C4-2B (cell line): ENCODE measurements around the gene GSX1.

ENCODE experiments used
- H3K27ac ChIP-seq: fragments of 450-650 bp; 2 replicates; pipeline ENCODE4 v1.5.1; 2017
- CTCF ChIP-seq: fragments of 450-650 bp; conservative IDR thresholded peaks from 2 replicates; pipeline ENCODE4 v1.5.1; 2017; ENCODE audit warnings: mild to moderate bottlenecking
- ZFX ChIP-seq: fragments of 450-650 bp; IDR thresholded peaks from 2 replicates; pipeline ENCODE4 v1.6.1; 2017

The GSX1 gene

GRCh38 chr13:27772651-27773425, 19.4 kb upstream of the GSX1 start:
- TF ChIP-seq CTCF (no peak), ZFX (no peak)
- H3K27ac ChIP-seq = no peak overlapping the region

GRCh38 chr13:27774169-27774568, 18.1 kb upstream of the GSX1 start:
- no peak for TF ChIP-seq CTCF
- no peak for TF ChIP-seq ZFX
- no peak overlapping the region for H3K27ac ChIP-seq

GRCh38 chr13:27774651-27775050, 17.6 kb upstream of the GSX1 start:
- no peak overlapping the region for H3K27ac ChIP-seq
- TF ChIP-seq ZFX (no peak), CTCF (no peak)

DNA sequence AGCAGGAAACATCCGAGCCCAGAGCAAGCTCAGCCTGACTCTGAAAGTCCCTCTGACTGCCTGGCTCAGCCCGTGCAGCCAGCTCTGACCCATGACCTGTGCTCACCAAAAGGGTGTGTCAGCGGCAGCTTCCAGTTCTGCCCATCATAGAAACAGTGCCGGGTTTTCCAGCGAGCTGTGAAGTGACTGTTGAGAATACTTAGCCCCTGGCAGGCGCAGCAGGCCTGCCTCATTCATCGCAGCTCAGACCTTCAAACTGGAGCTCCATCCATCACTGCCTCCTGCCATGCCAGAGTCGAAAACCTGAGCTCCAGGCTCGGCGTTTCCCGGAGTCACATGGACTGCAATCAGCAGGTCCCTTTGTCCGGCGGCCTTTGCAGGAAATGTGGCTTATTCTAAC, 16.3 kb upstream of the GSX1 start:
- no peak overlapping the region for H3K27ac ChIP-seq
- TF ChIP-seq CTCF = no peak
- no peak for TF ChIP-seq ZFX

DNA sequence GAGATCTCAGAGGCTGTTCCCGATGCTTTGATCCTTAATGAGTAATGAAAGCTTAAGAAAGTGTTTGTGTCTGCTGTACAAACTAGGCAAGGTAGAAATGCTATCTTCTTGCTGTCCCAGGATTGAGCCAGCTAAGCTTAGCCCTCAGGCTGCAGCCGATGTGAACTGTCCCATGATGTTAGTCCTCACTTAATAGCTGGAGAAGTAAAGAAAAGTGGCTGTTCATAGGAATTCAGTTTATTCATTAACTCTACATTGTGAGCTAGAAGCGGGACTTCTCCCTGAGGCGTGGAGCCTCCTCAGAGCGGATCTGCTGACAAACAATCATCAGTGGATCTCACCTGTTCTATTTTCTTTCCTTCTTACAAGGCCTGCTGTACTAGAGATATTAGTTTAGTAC, 10.1 kb upstream of the GSX1 start:
- no peak for TF ChIP-seq CTCF
- TF ChIP-seq ZFX = no peak
- H3K27ac ChIP-seq = no peak overlapping the region

- TF ChIP-seq ZFX (no peak), CTCF (peak; percentile 70)
These were observed 9.2 kb upstream of the GSX1 start for GRCh38 chr13:27783111-27783510.

DNA sequence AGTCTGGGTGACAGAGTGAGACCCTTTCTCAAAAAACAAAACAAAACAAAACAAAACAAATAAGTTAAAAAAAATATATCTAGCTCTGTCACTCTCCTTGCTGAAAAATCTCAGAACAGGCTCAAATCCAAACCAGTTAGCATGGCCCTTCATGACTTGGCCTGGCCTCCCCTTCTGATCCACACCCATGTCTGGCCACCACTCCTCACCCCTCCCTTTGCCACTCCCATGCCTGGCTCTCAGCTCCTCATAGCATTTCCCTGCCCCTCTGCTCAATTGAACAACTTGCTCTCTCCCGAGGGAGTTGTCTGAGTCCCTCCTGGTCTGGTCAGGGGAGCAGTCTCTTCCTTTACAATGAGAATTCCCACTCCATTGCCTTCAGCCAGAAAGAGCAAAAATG, 4.0 kb upstream of the GSX1 start:
- no peak overlapping the region for H3K27ac ChIP-seq
- TF ChIP-seq ZFX = no peak
- no peak for TF ChIP-seq CTCF

More at GRCh38 chr13:27783111-27783510, 9.2 kb upstream of the GSX1 start:
- H3K27ac ChIP-seq = no peak overlapping the region
